ENCODE measurements around the gene FDXR. TPM values are rescaled to one million over a fixed set of nuclear protein-coding genes. Genes with fewer than 3 reads are reported as not detected.

The FDXR gene
- total and polyA plus RNA-seq, 9 of the 15 experiments (the other 6 are each of a cell fraction or from before 2014, with no cell fraction given), result 0.89 to 70.7 (median 30.9) TPM

- no peak for TF ChIP-seq FOXP4 (CRISPR knock-in tag; IDR thresholded peaks at IDR 0.05; ENCODE audit: borderline replicate concordance)
- TF ChIP-seq ZNF561 (CRISPR knock-in tag; conservative IDR thresholded peaks at IDR 0.05), result no peak
- TF ChIP-seq RCOR1 (IDR thresholded peaks at IDR 0.05; ENCODE audit: borderline replicate concordance in 1 of 2, low read depth in 2 of 2, low read length in 2 of 2), result no peak
- TF ChIP-seq ZFX (CRISPR knock-in tag; IDR thresholded peaks at IDR 0.05), result peak; percentile 41; the same call in 1 of the 2 replicates
- no peak for TF ChIP-seq ARID3A (IDR thresholded peaks at IDR 0.05; ENCODE audit: borderline replicate concordance, low read depth, low read length)
- 0 out of 2 replicates have a peak, but pooled peaks have one; percentile 61 for TF ChIP-seq HDGF (IDR thresholded peaks at IDR 0.05)
- TF ChIP-seq RBBP5 (IDR thresholded peaks at IDR 0.05; ENCODE audit: borderline replicate concordance, insufficient read depth, low read length, poor library complexity, severe bottlenecking), result no peak
- no peak for TF ChIP-seq ATF3 (IDR thresholded peaks at IDR 0.05)
- TF ChIP-seq ATF3 (CRISPR knock-in tag; conservative IDR thresholded peaks at IDR 0.05), result no peak
- peak; percentile 91 for TF ChIP-seq RBFOX2 (IDR thresholded peaks at IDR 0.05; ENCODE audit: low read depth, low read length)
- TF ChIP-seq ESRRA (IDR thresholded peaks at IDR 0.05; ENCODE audit: borderline replicate concordance, low read depth), result no peak
- TF ChIP-seq NCOA2 (IDR thresholded peaks at IDR 0.05; ENCODE audit: partially characterized antibody in 2 of 2), result no peak
- TF ChIP-seq MCM7 (IDR thresholded peaks at IDR 0.05), result no peak
- TF ChIP-seq TBL1XR1 (IDR thresholded peaks at IDR 0.05; ENCODE audit: low read length in 2 of 2), result no peak
- no peak for TF ChIP-seq HNRNPLL (IDR thresholded peaks at IDR 0.05; ENCODE audit: low read depth, low read length, poor library complexity, severe bottlenecking)
- no peak for TF ChIP-seq SETDB1 (IDR thresholded peaks at IDR 0.05; ENCODE audit: low read length)
- TF ChIP-seq CEBPB (tag; IDR thresholded peaks at IDR 0.05), result no peak
- no peak for TF ChIP-seq GATA2 (CRISPR knock-in tag; IDR thresholded peaks at IDR 0.05)
- no peak for TF ChIP-seq TCFL5 (CRISPR knock-in tag; conservative IDR thresholded peaks at IDR 0.05)
- TF ChIP-seq KDM4B (IDR thresholded peaks at IDR 0.05; ENCODE audit: borderline replicate concordance in 2 of 2, low read depth in 1 of 2), result no peak
- no peak for TF ChIP-seq ZNF174 (CRISPR knock-in tag; IDR thresholded peaks at IDR 0.05)
- no peak for TF ChIP-seq ZFP91 (CRISPR knock-in tag; IDR thresholded peaks at IDR 0.05)
These were observed at the start of gene FDXR (continued) for GRCh38 chr17:74872313-74873036.
